Activated CD4-positive, alpha-beta T cell treated with anti-CD3 and anti-CD28 coated beads, Interleukin-2, amount 50 U/mL, for 4 hours (primary cell): Measurements from ENCODE around the gene B3GALNT2.
"Not testable (repeated sequence)": the region's sequence is repeated elsewhere in the genome, so short reads cannot be mapped to it uniquely, and the experiment has no call there.

Experiments
- DNase-seq, 2 experiments: peaks; one replicate each; pipeline ENCODE4 v3.0.0-alpha.2; 2020

The B3GALNT2 gene

DNA sequence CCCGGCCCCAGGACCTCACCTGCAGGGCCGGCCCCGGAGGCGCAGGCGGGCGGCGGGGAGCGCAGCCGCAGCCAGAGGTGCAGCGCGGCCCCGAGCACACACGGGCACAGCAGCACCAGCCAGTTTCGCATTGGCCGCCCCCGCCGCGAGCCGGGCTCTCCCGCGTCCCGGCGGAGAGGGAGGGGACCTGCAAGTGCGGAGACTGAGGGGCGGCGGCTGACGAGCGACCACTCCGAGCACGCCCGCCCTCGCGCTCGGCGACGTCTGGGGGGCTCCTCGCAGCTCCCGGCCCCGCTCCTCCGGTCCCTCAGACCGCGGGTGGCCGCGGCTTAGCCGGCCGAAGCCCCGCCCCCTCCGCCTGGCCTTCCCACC, at the start of gene B3GALNT2:
Gene B3GALNT2, minus strand, starts transcription at position 331 of the 372 bp plus-strand sequence. Its CDS starts 200 bp downstream, at position 131.
- peak in 1 of 2 experiments; percentile 78 for DNase-seq

DNA sequence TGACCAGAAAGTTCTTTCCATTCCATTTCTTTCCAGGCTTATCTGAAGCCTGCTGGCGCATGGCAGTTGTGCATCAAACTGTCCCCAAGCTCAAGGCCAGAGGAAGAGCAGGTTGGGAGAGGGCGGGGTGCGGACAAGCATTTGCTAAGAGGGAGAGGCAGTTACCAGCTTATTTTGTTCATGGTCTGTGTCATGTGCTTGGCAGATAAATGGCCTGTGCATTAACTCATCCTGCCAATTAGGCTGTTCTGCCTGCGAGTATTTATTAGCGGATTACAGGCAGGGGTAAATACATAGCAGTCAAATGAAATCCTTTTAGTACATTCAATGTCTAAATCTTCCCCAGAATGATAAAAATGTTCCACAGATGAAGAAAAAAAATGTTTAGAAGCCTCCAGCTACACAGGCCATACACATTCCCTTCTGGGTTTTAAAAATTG, 48.9 kb upstream of the B3GALNT2 start:
- no peak for DNase-seq

DNA sequence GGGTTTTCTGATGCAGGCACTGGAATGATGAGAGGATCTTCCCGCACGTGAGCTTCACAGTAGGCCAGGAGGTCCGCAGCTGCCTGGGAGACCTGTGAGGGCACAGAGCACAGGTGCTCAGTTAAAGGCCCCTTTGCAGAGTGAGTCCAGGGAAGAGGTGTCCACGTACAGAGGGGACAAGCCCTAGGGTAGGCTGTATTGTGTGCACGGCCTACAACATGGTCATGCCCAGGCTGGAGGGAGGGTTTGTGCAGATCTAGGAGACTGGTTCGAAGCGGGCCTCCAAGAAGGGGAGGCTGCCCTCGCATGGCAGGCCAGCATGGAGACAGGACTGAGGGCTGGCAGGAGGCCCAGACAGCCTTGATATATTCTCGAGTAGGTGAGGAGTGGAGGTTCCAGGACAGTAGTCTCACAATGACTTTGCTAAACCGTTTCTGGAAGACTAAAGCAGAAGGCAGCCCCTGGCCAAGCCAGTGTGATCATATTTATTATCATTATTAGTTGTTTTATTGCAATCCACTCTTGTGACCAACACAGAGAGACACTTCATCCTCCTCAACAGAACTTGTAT, 48.0 kb upstream of the B3GALNT2 start:
- no peak for DNase-seq

- no peak for DNase-seq
Observed at GRCh38 chr1:235549351-235550139, 45.3 kb upstream of the B3GALNT2 start.

DNA sequence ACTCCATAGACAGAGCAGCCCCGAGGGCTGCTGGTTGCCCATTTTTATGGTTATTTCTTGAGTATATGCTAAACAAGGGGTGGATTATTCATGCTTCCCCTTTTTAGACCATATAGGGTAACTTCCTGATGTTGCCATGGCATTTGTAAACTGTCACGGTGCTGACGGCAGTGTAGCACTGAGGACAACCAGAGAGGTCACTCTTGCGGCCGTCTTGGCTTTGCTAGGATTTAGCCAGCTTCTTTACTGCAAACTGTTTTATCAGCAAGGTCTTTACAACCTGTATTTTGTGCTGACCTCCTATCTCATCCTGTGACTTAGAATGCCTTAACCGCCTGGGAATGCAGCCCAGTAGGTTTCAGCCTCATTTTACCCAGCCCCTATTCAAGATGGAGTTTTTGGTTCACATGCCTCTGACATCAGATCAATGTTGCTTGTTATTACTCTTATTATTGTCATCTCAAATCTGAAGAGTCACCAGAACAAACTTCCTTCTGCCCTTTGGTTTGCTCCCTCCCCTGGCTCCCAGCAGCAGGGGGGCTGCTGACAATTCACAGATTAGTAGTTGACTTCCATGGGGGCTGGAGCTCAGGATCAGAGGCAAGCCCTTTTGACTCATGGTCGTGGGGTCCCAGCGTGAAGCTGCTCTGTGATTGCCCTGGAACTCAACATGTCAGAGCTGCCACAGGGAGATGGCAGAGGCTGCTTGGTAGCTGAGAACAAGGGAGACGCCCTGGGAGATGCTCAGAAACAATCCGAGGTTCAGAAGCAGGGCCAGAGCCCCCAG, 42.3 kb upstream of the B3GALNT2 start:
- not testable (repeated sequence) for DNase-seq

GRCh38 chr1:235545292-235545930, 41.2 kb upstream of the B3GALNT2 start:
- DNase-seq, result no peak

DNA sequence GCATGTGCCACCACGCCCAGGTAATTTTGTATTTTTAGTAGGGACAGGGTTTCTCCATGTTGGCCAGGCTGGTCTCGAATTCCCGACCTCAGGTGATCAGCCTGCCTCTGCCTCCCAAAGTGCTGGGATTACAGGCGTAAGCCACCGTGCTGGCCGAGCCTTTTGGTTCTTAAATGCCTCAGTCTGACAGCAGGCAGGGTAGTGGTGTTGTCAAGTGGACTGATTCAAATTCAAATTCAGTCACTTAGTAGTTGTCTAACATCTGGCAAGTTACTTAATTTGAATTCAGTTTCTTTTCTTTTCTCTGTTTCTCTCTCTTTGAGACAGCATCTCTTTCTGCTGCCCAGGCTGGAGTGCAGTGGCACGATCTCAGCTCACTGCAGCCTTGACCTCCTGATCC, 38.6 kb upstream of the B3GALNT2 start:
- not testable (repeated sequence) for DNase-seq

GRCh38 chr1:235533476-235534168, 29.4 kb upstream of the B3GALNT2 start:
- no peak for DNase-seq

GRCh38 chr1:235532360-235532759, 28.1 kb upstream of the B3GALNT2 start:
- DNase-seq, result no peak

DNA sequence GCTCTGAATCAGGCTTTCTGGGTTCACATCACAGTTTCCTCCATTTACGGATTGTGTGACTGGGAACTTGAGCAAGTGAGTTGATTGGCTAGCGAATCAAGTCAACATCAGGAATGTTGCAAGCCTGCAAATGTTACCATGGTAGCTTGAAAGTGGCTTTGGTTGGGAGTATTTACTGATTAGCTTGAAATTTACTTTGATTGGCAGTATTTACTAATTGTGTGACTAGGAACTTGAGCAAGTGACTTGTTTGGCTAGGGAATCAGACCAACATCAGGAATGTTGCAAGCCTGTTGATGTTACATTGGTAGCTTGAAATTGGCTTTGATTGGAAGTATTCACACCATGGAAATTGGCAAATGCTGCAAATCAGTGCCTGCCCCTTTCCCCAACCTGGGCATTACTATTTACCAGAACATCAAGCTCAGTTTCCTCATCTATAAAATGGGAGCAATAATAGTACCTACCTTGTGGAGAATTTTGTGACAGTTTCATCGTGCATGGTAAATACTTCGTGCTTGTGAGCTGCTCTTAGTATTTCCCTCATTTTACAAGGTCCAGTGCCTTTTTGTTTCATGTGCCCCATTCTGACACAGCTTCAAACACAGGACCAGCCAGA, 23.1 kb upstream of the B3GALNT2 start:
- DNase-seq, result no peak

DNA sequence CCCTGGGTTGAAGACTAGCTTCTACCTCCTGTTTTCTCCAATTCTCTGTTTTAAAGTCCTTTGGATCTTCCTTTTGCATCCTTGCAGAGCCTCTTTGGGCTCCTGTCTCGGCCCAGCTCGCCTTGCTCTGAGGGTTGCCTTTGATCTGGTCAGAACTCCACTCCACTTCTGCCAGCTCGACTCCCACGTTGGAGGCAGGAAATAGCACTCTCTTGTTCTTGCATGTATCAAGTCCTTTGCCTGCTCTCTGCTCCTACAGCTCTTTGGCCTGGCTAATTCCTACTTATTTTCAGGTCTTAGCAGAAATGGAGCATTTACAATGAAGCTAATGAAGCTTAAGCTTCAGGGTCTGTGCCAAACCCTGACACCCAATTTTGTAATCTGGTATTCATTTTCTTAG, 21.1 kb upstream of the B3GALNT2 start:
- no peak for DNase-seq

GRCh38 chr1:235516862-235517446, 12.7 kb upstream of the B3GALNT2 start:
- no peak for DNase-seq

DNA sequence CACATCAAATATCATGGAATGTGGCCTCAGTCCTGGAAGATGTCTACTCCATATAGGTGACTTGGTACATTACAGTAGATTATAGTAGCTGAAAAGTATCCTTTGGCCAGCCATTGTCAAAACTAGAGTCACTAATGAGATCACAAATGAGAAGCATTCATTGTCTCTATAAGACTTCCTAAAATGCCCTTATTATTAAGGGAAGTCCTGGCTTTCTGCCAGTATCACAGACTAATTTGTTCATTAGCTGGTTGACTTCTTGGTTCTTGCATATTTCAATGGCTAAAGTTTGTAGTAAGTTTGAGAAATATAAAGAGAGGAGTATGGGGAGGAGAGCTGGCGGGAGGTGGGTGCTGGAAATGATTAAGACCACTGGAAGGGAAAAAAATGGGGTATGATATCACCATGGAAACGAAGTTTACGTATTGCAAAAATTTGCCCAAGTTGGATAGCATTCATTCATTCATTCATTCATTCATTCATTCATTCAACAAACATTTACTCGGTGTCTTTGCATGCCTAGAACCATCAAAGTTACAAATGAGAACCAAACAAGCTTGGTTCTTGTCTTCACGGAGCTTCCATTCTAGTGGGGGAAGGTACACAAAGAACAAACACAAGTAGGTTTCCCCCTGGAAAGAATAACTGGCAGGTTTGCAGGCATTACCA, 11.7 kb upstream of the B3GALNT2 start:
- DNase-seq, result no peak

DNA sequence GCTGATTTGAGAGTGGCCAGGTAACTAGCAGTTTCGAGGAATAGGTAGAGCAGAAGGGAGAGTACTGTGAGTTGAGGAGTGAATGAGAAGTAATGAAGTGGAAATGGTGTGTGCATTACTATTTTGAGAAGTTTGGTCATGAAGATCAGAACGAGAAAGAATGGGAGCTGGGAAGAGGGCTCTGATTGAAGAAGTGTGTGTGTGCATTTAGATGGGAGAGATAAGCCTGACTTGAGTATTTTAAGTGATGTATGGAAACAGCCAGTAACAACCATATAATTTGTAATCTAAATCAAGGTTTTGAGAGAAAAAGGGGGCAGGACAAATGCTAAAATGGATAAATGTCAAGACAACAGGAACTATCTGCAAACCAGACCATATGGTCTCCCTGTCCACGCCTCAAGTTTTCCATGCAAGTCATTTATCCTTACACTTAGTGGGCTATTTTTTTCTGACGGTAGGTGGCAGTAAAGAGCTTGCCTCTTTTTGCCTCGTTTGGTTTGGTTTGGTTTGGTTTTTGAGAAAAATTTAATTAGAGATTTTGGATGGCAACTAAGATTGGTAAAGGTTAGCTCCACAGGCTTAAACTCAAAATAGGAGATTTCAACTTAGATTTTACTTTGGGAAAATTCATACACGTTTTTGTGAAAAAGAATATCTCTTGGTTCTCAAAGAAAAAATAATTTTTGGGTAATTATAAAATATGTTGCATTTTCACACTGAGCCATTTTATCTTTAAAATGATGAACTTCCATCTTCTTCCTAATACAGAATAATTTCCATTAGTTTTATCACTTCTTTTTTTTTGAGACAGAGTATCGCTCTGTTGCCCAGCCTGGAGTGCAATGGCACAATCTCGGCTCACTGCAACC, 9.5 kb upstream of the B3GALNT2 start:
- no peak for DNase-seq

DNA sequence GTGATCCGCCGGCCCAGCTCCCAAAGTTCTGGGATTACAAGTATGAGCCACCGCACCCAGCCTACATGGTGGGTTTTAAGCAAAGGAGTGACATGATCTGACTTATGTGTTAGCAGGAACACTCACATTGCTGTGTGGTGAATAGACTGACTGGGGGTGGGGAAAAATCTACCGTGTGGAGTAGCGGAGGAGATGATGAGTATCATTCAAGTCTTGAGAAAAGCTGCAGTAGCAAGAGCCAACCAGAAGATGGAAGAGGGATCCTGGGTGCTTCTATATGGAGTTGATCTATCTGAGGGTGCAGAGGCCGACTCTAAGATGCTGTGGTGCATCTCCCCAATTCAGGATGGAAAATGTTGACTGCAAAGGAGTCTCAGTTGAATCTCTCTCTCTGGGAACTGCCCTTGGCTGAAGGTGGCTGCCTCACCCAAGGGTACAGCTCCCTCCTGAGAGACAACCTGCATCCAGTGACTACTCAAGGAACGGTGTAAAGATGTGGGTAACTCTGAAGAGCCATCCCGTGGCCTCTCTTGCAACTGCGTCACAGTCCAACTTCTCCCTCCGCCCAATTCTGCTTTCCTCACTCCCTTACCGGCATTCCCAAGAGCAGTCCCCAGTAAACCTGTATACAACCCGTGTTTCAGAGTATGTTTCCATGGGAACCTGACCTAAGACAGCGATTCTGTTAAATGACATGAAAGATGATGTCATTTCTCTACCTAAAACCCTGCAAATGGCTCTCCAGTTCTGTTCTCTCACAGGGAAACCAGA, 7.4 kb upstream of the B3GALNT2 start:
- no peak for DNase-seq

DNA sequence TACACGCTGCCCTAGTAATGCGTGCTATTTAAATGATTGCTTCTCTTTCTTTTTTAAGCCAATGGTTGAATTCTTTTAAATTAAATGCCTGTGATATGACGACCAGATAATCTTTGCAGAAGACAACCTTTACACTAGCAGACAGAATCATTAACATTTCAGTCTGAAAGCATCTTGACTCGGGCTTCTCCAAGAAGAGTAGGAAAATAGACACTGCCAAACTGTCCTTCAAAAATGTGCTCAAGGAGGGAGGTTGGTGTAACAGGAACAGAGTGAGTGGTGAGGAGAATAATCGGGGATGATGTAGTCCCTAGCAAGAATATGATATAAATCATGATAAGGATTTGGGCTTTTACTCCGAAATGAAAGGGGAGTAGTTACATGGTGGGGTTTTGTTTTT, 6.6 kb upstream of the B3GALNT2 start:
- no peak for DNase-seq

DNA sequence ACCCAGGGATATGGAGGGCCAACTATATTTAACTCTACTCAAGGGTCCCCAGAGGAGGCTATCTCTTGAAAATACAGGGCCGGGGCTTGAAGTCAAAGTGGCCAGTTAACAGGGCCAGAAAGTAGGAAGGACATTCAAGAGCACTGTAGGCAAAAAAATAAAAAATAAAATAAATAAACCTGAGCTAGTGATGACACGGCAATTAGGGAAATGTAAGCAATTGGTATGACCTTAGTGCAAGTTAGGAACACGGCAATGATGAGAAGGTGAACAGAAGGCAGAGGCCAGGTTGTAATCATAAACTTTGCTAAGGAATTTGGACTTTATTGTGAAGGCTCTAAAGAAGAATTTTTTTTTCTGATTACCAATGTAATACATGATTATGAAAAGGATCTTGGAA, 3.4 kb upstream of the B3GALNT2 start:
- no peak for DNase-seq

- DNase-seq, result peak; percentile 98
Observed at GRCh38 chr1:235504494-235505222, 406 bp upstream of the B3GALNT2 start.
